GM23338 (cell line): Measurements from ENCODE around the gene PCSK5. TPM values are rescaled to one million over a fixed set of nuclear protein-coding genes. Genes with fewer than 3 reads are reported as not detected.

Experiments
- CREB1 ChIP-seq: fragments of 250-450 bp; sonication (Bioruptor Pico); IDR thresholded peaks from 2 replicates; pipeline ENCODE4 v1.5.0; 2020; ENCODE audit warnings: low read depth, mild to moderate bottlenecking, moderate library complexity
- REST ChIP-seq: IDR thresholded peaks from one replicate; pipeline ENCODE4 v1.6.1; 2018; ENCODE audit warnings: antibody characterized with exemption; ENCODE audit not compliant: unreplicated experiment
- STAT1 ChIP-seq: IDR thresholded peaks from one replicate; pipeline ENCODE4 v1.6.1; 2016; ENCODE audit warnings: antibody characterized with exemption; ENCODE audit not compliant: unreplicated experiment
- ZNF331 ChIP-seq: fragments of 250-450 bp; sonication (Bioruptor Pico); IDR thresholded peaks from 2 replicates; pipeline ENCODE4 v1.5.0; 2020; ENCODE audit warnings: low read depth, mild to moderate bottlenecking, moderate library complexity
- ZNF462 ChIP-seq: fragments of 250-450 bp; sonication (Bioruptor Pico); IDR thresholded peaks from 2 replicates; pipeline ENCODE4 v1.5.0; 2020; ENCODE audit warnings: mild to moderate bottlenecking, moderate library complexity
- polyA plus RNA-seq: library from polyadenylated mRNA; unstranded; fragments of >200 nt; fragmentation: Nextera tagmentation; extraction: Ambion mirVana; gene quantifications from 2 replicates; pipeline ENCODE4 v1.2.1, GENCODE V29; 2016
- total RNA-seq: library from RNA; depleted of rRNA; stranded (reverse); fragments of >200 nt; shearing (Covaris generic); gene quantifications from 2 replicates; pipeline ENCODE4 v1.2.3, GENCODE V29; 2014

PCSK5 gene
- total and polyA plus RNA-seq, 2 experiments from 2014 or later = 12.3 to 34.8 TPM

- TF ChIP-seq REST (no peak), CREB1 (CRISPR knock-in tag) (no peak), ZNF462 (CRISPR knock-in tag) (no peak), ZNF331 (CRISPR knock-in tag) (no peak), STAT1 (no peak)
These were observed 48.5 kb downstream of the PCSK5 start (continued) for GRCh38 chr9:75938946-75939345.
